CD4-positive, alpha-beta T cell (primary cell): Measurements from ENCODE around the gene ESAM. TPM values are rescaled to one million over a fixed set of nuclear protein-coding genes. Genes with fewer than 3 reads are reported as not detected.

Source experiments
- ATAC-seq: fragments of 200-7000 bp; cut with Tn5 transposase; one replicate; pipeline ENCODE4 v1.10.0; 2022; ENCODE audit warnings: mild to moderate bottlenecking; ENCODE audit not compliant: poor library complexity
- CTCF ChIA-PET: fragments of 350-600 bp; sonication (Branson Sonifier 250); formaldehyde crosslinking; loops from one replicate; lab custom pipeline; 2021; ENCODE audit warnings: antibody characterized with exemption, inconsistent platforms; lab: Charles Lee
- POLR2A ChIA-PET: fragments of 350-600 bp; sonication (Branson Sonifier 250); formaldehyde crosslinking; loops from one replicate; lab custom pipeline; 2021; ENCODE audit warnings: antibody characterized with exemption, inconsistent platforms; lab: Charles Lee
- DNase-seq, 14 experiments: peaks; one replicate each; pipeline ENCODE4 v3.0.0-alpha.2; 2013 to 2020; ENCODE audit warnings: mixed read lengths in 2 of 14
- H3K27ac ChIP-seq, 2 donors: one replicate each; pipeline versions ENCODE4 v1.5.1 to v1.7.0; 2013; ENCODE audit warnings: low read length in 2 of 2, low read depth in 1 of 2, mild to moderate bottlenecking in 1 of 2
- H3K27me3 ChIP-seq, 2 experiments: 1 replicate in 1 of 2; 2 replicates in 1 of 2; pipeline versions ENCODE4 v1.6.1 to v1.7.0; 2013; ENCODE audit warnings: low read length in 2 of 2, control low read depth in 1 of 2, mild to moderate bottlenecking in 1 of 2, moderate library complexity in 1 of 2; ENCODE audit not compliant: insufficient read depth in 2 of 2, control insufficient read depth in 1 of 2
- H3K36me3 ChIP-seq: one replicate; pipeline ENCODE4 v1.6.1; 2013; ENCODE audit warnings: low read length, control low read depth; ENCODE audit not compliant: insufficient read depth
- H3K4me1 ChIP-seq: one replicate; pipeline ENCODE4 v1.6.1; 2013; ENCODE audit warnings: low read length, control low read depth; ENCODE audit not compliant: insufficient read depth
- H3K4me3 ChIP-seq: one replicate; pipeline ENCODE4 v1.5.1; 2013; ENCODE audit warnings: mild to moderate bottlenecking, low read length, moderate library complexity
- H3K9me3 ChIP-seq, 2 experiments: 1 replicate in 1 of 2; 2 replicates in 1 of 2; pipeline versions ENCODE4 v1.6.1 to v1.7.0; 2013; ENCODE audit warnings: low read length in 2 of 2, mild to moderate bottlenecking in 2 of 2, control low read depth in 1 of 2, moderate library complexity in 1 of 2; ENCODE audit not compliant: control insufficient read depth in 1 of 2, insufficient read depth in 1 of 2
- H3K27ac Mint-ChIP-seq: one replicate; pipeline ENCODE4 v1.8.0; 2020; ENCODE audit warnings: mixed read lengths
- H3K27me3 Mint-ChIP-seq: one replicate; pipeline ENCODE4 v1.8.0; 2021; ENCODE audit warnings: mixed read lengths
- H3K36me3 Mint-ChIP-seq: one replicate; pipeline ENCODE4 v1.8.0; 2021; ENCODE audit warnings: low read depth, mixed read lengths
- H3K4me1 Mint-ChIP-seq: one replicate; pipeline ENCODE4 v1.8.0; 2021; ENCODE audit warnings: low read depth, mixed read lengths
- H3K4me3 Mint-ChIP-seq: one replicate; pipeline ENCODE4 v1.8.0; 2020; ENCODE audit warnings: mild to moderate bottlenecking, mixed read lengths
- H3K9me3 Mint-ChIP-seq: one replicate; pipeline ENCODE4 v1.8.0; 2020; ENCODE audit warnings: mixed read lengths
- CTCF ChIP-seq: fragments of 200-600 bp; IDR thresholded peaks from one replicate; pipeline ENCODE4 v1.8.0; 2022; ENCODE audit warnings: antibody characterized with exemption, mild to moderate bottlenecking
- intact Hi-C, 2 experiments: fragments of 100-400 bp; cut with DNase I in 1 of 2; cut with micrococcal nuclease in 1 of 2; formaldehyde crosslinking; loops; one replicate each; pipeline versions ENCODE4 v1.15.1 to v1.9.0; 2023 to 2025; cut with DNase I, micrococcal nuclease
- total RNA-seq, 174 experiments: library from RNA in 2 of 174; stranded (reverse) in 2 of 174; gene quantifications; one replicate each; pipeline ENCODE4 v1.2.3 and lab custom pipeline; 2021 to 2026

ESAM gene
- total RNA-seq, 2 experiments from 2014 or later, result 0.38 to 0.64 TPM

GRCh38 chr11:124729571-124729970 is 32.5 kb downstream of the ESAM start:
- DNase-seq, result no peak
- ATAC-seq, result no peak
- Mint-ChIP-seq H3K27me3 (peaks cover 22% of the 10 kb centered on the region), H3K36me3 (no peaks in the 10 kb centered on the region), H3K4me1 (peaks cover 13% of the 10 kb centered on the region), H3K9me3 (no peaks in the 10 kb centered on the region), H3K4me3 (no peak overlapping the region), H3K27ac (no peak overlapping the region)
- intact Hi-C loops, result no loop called here
- TF ChIP-seq CTCF, result no peak
- ChIA-PET POLR2A (no interaction called here), CTCF (no interaction called here)
- no peaks in the 10 kb centered on the region for H3K9me3 ChIP-seq
- H3K27me3 ChIP-seq, result peaks cover 0 to 4% of the 10 kb centered on the region in 2 experiments
- H3K4me1 ChIP-seq, result peaks cover 4% of the 10 kb centered on the region
- no peak overlapping the region for H3K27ac ChIP-seq
- H3K4me3 ChIP-seq, result no peak overlapping the region
- H3K36me3 ChIP-seq, result no peaks in the 10 kb centered on the region

GRCh38 chr11:124728134-124728533 is 34.0 kb downstream of the ESAM start:
- Histone ChIP-seq H3K36me3 (no peaks in the 10 kb centered on the region), H3K4me1 (peaks cover 4% of the 10 kb centered on the region), H3K27ac (no peak overlapping the region), H3K4me3 (no peak overlapping the region), H3K27me3 (peaks cover 0 to 4% of the 10 kb centered on the region in 2 experiments), H3K9me3 (no peaks in the 10 kb centered on the region)
- DNase-seq, result no peak
- intact Hi-C loops, result no loop called here
- H3K27me3 Mint-ChIP-seq, result peaks cover 24% of the 10 kb centered on the region
- H3K36me3 Mint-ChIP-seq, result no peaks in the 10 kb centered on the region
- ChIA-PET POLR2A (no interaction called here), CTCF (no interaction called here)
- no peak for TF ChIP-seq CTCF
- H3K4me3 Mint-ChIP-seq, result no peak overlapping the region
- no peak for ATAC-seq
- H3K4me1 Mint-ChIP-seq, result peaks cover 13% of the 10 kb centered on the region
- H3K27ac Mint-ChIP-seq, result no peak overlapping the region
- no peaks in the 10 kb centered on the region for H3K9me3 Mint-ChIP-seq

- peaks cover 5% of the 10 kb centered on the region for H3K4me1 ChIP-seq
- no peak overlapping the region for H3K4me3 ChIP-seq
- ChIA-PET POLR2A (interaction anchor here (1.1 kb wide), 1 partner anchor 19 kb away, joined by 5 read pairs; no protein-coding TSS in a partner anchor), CTCF (no interaction called here)
- no peak overlapping the region for H3K4me3 Mint-ChIP-seq
- no peak overlapping the region for H3K27ac ChIP-seq
- no peak for TF ChIP-seq CTCF
- no peaks in the 10 kb centered on the region for H3K36me3 ChIP-seq
- no peaks in the 10 kb centered on the region for H3K9me3 ChIP-seq
- H3K27me3 ChIP-seq, result peaks cover 0 to 4% of the 10 kb centered on the region in 2 experiments
- DNase-seq (no peak), ATAC-seq (no peak)
- H3K36me3 Mint-ChIP-seq, result no peaks in the 10 kb centered on the region
- no peak overlapping the region for H3K27ac Mint-ChIP-seq
- peaks cover 19% of the 10 kb centered on the region for H3K4me1 Mint-ChIP-seq
- intact Hi-C loops, result no loop called here
- H3K9me3 Mint-ChIP-seq, result no peaks in the 10 kb centered on the region
- H3K27me3 Mint-ChIP-seq, result peaks cover 29% of the 10 kb centered on the region
Observed at GRCh38 chr11:124727474-124727873, 34.6 kb downstream of the ESAM start.
